GM13977 (cell line): ENCODE measurements around the gene ITPKC.
"Not testable (repeated sequence)": the region's sequence is repeated elsewhere in the genome, so short reads cannot be mapped to it uniquely, and the experiment has no call there.

Source experiments
- DNase-seq: peaks from one replicate; pipeline ENCODE4 v3.0.0; 2012; ENCODE audit warnings: low spot score
- in situ Hi-C: fragments of 300-500 bp; cut with MboI; formaldehyde crosslinking; loops from one replicate; pipeline ENCODE4 v1.12.0; 2022; ENCODE audit warnings: low sequenced_read_pairs, low pct_unique_long_range_greater_than_20kb, mixed read lengths, inconsistent platforms; ENCODE audit not compliant: unreplicated experiment
- TF ChIP-seq, protein P1 (sequence below): IDR thresholded peaks from 2 replicates; pipeline ENCODE4 v1.5.1; 2012; ENCODE audit warnings: mild to moderate bottlenecking, control low read depth; ENCODE audit not compliant: insufficient read depth; ENCODE audit errors: extremely low read depth, missing control alignments

The ITPKC gene

DNA sequence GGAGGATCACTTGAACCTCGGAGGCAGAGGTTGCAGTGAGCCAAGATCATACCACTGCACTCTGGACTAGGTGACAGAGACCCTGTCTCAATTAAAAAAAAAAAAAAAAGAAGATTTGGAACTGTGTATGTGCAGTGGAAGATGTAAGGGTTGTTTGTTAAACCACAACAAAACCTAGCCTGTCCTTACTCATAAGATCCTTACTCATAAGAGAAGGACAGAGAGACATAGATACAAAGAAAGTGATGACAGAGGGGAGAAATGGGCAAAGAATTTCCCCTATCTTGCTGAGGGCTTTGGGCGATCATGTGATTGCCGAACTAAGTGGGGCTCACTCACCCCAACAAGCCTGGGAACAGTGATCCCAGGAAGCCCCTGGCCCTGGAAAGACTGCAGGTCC is 7.9 kb downstream of the ITPKC start:
- DNase-seq = no peak
- TF ChIP-seq, protein P1, sequence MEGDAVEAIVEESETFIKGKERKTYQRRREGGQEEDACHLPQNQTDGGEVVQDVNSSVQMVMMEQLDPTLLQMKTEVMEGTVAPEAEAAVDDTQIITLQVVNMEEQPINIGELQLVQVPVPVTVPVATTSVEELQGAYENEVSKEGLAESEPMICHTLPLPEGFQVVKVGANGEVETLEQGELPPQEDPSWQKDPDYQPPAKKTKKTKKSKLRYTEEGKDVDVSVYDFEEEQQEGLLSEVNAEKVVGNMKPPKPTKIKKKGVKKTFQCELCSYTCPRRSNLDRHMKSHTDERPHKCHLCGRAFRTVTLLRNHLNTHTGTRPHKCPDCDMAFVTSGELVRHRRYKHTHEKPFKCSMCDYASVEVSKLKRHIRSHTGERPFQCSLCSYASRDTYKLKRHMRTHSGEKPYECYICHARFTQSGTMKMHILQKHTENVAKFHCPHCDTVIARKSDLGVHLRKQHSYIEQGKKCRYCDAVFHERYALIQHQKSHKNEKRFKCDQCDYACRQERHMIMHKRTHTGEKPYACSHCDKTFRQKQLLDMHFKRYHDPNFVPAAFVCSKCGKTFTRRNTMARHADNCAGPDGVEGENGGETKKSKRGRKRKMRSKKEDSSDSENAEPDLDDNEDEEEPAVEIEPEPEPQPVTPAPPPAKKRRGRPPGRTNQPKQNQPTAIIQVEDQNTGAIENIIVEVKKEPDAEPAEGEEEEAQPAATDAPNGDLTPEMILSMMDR = no peak
- in situ Hi-C loops = no loop called here

DNA sequence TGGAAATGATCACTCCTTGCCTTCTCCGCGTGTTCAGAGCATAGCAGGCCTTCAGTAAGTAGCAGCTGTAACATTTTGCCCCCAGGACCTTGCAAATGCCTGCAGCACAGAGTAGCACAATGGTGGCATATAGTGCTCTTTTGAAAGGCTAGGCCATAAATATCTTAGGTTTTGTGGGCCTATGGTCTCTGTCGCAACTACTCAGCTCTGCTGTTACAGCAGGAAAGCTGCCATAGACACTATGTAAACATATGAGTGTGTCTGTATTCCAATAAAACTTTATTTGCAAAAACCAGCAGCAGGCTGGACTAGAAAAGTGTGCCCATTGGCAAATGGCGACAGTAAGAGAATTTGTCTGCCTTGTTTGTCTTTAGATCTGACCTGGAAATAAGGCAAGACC is 9.4 kb downstream of the ITPKC start:
- DNase-seq = no peak
- in situ Hi-C loops = no loop called here
- TF ChIP-seq, protein P1 = no peak

DNA sequence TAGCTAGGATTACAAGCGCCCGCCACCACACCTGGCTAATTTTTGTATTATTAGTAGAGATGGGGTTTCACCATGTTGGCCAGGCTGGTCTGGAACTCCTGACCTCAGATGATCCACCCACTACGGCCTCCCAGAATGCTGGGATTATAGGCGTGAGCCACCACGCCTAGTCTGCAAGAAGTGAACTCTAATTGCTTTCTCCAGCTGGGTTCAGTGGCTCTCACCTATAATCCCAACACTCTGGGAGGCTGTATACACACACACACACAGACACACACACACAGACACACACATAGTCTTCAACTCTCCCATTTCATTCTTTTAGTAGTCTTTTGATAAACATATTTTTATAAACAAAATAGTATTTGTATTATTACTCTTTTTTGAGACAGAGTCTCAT is 13.2 kb downstream of the ITPKC start:
- DNase-seq, in situ Hi-C loops: not testable (repeated sequence)

DNA sequence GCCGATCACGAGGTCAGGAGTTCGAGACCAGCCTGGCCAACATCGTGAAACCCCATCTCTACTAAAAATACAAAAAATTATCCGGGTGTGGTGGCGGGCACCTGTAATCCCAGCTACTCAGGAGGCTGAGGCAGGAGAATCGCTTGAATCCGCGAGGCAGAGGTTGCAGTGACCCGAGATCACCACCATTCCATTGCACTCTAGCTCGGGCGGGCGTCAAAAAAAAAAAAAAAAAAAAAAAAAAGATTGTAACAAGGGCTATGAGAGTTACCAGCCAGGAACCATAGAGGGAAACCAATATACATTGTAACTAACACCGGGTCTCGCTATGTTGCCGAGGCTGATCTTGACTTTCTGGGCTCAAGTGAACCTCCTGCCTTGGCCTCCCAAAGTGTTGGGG is 15.4 kb downstream of the ITPKC start:
- DNase-seq, in situ Hi-C loops: not testable (repeated sequence)

DNA sequence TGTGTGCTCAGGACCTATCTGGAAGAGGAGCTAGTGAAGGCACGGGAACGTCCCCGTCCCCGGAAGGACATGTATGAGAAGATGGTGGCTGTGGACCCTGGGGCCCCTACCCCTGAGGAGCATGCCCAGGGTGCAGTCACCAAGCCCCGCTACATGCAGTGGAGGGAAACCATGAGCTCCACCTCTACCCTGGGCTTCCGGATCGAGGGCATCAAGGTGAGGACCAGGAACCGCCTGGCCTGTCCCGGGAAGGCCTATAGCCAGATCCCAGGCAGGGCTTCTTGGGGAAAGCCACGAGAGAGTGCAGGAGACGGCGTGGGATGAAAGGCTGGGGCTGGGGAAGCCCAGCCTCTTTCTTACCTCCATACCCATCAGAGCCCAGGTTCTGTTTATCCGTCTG is 16.2 kb downstream of the ITPKC start:
- TF ChIP-seq, protein P1 = no peak
- in situ Hi-C loops = no loop called here
- DNase-seq = no peak

DNA sequence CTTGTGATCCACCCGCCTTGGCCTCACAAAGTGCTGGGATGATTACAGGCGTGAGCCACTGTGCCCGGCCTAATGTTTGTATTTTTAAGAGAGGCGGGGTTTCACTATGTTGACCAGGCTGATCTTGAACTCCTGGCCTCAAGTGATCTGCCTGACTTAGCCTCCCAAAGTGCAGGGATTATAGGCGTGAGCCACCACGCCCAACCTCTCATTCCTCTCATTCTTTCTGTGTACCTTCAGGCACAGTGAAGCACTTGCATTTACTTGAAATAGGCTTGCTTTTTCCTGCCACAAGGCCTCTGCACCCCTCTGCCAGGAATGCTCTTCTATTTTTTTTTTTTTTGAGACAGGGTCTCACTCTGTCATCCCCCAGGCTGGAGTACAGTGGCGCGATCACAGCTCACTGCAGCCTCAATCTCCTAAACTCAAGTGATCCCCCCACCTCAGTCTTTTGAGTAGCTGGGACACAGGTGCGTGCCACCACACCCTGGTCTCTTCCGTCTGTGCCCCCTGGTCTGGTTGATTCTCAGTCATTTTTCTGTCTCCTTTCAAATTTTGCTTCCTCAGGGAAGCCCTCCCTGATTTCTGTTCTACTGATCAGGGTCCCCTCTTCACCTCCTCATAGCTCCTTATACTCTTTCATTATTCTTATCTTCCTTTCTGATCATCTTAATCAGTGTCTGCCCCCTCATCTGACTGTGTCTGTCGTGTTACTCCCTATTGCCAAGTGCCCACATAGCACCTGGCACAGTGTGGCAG is 18.3 kb downstream of the ITPKC start:
- DNase-seq = no peak
- TF ChIP-seq, protein P1 = no peak
- in situ Hi-C loops = no loop called here

DNA sequence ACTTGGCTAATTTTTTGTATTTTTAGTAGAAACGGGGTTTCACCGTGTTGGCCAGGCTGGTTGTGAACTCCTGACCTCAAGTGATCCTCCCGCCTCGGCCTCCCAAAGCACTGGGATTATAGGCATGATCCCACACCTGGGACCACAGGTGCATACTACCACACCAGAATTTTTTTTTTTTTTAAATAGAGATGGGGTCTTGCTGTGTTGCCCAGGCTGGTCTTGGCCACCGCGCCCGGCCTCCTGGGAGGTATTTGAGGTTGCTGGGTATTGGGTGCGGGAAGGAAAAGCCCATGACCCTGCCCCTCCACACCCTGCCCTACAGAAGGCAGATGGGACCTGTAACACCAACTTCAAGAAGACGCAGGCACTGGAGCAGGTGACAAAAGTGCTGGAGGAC is 19.7 kb downstream of the ITPKC start:
- DNase-seq = no peak
- TF ChIP-seq, protein P1 = no peak
- in situ Hi-C loops = no loop called here

DNA sequence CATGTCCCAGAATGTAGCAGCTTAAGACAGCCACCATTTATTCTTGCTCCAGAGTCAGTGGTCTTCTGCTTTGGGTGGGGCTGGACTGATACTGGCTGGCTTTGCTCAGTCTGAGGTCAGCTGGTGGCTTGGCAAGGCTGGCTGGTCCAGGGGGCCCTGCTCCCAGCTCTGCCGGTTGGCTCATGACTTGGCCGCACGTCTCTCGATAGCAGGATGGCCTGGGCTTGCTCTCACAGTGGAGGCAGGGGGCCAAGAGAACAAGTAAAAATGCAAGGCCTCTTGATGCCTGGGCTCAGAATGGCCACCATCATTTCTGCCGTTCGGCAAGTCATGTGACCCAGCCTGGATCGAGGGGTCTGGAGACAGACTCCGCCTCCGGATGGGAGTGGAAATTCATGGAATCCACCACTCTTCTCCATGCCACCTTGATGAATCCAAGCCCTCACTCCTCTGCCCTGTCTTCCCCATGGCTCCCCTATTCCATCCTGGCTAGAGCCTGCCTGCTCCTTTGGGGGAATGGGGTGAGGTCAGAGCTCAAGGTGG is 20.3 kb downstream of the ITPKC start:
- TF ChIP-seq, protein P1 = no peak
- DNase-seq = no peak
- in situ Hi-C loops = no loop called here
